HG03039 (cell line): ENCODE data around the gene PLOD1.
A peak's percentile ranks its signal among the peaks of the same experiment; 100 is the strongest.

ENCODE experiments used
- ATAC-seq: cut with Tn5 transposase; IDR thresholded peaks from one replicate; pipeline ENCODE4 v1.9.1; 2021; ENCODE audit warnings: mild to moderate bottlenecking, moderate library complexity; ENCODE audit not compliant: unreplicated experiment

PLOD1 gene

DNA sequence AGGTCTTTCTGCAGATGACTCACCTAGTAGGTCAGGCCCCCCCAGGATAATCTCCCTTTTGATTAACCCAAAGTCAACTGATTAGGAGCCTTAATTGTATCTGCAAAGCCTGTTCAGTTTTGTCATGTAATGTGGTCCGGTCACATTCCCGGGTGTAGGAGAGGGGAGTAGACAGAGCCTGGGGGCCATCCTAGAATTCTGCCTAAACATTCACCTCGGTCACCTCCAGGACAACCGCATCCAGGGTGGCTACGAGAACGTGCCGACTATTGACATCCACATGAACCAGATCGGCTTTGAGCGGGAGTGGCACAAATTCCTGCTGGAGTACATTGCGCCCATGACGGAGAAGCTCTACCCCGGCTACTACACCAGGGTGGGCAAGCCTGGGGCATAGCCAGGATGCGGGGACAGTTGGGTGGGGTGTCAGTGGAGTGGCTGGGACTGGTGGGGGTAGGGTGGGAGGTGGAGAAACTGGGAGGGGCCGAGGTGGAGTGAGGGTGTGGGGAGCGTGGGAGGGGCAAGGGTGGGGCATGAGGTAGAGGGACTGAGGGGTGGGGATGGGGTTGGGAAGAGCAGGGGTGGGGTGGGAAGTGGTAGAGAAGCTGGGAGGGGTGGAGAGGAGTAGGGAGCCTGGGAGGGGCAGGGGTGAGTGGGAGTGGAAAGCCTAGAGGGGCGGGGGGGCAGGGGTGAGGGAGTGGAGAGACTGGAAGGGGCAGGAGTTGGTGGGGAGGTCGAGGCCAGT is 36.1 kb downstream of the PLOD1 start:
- ATAC-seq = no peak

DNA sequence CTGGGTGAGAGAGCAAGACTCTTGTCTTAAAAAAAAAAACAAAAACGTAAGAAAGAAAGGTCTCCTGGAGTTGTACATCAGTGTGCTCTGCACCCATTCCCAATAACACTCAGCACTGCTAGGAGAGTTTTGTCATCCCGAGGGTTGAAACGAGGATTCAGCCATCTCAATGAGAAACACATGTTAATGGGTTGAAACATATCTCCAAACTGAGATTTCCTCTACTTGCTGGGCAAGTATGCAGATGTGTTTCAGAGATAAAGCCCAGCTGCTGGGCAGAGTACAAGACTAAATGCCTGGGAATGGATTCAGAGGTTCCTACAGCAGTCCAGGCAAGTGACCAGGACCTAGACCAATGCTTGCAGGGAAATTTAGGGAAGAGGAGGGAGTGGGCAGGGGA is 43.1 kb downstream of the PLOD1 start:
- ATAC-seq = no peak

DNA sequence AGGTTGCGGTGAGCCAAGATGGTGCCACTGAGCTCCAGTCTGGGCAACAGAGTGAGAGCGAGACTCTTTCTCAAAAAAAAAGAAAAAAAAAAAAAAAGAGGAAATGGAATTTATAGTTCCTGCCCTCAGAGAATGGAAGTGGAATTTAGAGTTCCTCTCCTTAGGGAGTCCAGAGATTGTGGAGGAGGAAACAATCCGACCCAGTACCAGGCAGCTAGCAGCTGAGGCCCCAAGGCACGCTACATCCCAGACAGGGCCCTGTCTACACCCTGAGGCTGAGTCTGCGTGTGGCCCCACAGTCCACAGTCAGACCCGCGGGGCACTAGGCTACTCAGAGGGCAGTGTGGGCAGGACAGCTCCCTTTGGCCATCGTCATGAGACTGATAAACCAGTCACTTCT is 43.8 kb downstream of the PLOD1 start:
- no peak for ATAC-seq

DNA sequence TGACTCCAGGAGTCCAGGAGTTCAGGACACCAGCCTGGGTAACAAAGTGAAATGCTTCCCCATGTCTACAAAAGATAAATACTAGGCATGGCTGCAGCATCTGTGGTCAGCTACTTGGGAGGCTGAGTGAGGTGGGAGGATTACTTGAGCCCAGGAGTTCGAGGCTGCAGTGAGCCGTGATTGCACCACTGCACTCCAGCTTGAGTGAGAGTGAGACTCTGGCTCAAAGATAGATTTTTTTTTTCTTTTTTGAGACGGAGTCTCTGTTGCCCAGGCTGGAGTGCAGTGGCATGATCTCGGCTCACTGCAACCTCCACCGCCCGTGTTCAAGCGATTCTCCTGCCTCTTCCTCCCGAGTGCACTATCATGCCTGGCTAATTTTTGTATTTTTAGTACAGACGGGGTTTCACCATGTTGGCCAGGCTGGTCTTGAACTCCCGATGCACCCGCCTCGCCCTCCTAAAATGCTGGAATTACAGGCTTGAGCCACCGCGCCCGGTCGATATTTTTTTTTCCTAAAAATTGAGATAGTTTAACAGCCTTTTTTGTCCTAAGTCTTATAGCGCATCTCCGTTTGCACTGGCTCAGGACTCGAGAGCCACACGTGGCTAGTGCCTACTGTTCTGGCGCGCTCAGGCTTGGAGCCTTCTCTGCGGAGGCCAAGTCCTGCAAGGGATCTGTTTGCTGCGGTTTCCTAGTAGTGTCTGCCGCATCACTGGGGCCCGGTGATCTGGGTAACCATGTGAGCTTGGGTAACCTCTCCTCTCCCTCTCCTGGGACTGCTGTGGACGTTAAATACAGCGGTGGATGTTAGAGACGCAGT is 44.7 kb downstream of the PLOD1 start:
- ATAC-seq = no peak

- peak; percentile 92 for ATAC-seq
Measured at GRCh38 chr1:11979851-11980675, 45.5 kb downstream of the PLOD1 start, which contains the start of gene MFN2. TSS of gene MFN2 (plus strand) at chr1:11980444. CDS start at chr1:11989169, 8,725 bp downstream.

DNA sequence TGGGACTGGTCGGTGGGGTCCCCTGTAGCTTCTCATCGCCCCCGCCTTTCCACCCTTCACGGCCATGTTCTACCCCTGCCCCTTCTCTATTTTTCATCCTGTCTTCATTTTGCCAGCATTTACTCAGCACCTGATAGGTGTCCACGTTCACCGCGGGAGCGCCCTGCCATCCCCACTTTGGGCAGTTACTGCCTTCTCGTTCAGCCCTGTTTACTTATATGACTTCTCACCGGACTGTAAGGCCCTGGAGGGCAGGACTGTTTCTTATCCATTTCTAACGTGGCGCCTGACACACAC is 46.1 kb downstream of the PLOD1 start:
- ATAC-seq = no peak

GRCh38 chr1:11981378-11982009 is 47.0 kb downstream of the PLOD1 start:
- no peak for ATAC-seq

GRCh38 chr1:11982010-11982392 is 47.5 kb downstream of the PLOD1 start:
- ATAC-seq = no peak

- no peak for ATAC-seq
Measured at GRCh38 chr1:11984121-11984520, 49.6 kb downstream of the PLOD1 start.

DNA sequence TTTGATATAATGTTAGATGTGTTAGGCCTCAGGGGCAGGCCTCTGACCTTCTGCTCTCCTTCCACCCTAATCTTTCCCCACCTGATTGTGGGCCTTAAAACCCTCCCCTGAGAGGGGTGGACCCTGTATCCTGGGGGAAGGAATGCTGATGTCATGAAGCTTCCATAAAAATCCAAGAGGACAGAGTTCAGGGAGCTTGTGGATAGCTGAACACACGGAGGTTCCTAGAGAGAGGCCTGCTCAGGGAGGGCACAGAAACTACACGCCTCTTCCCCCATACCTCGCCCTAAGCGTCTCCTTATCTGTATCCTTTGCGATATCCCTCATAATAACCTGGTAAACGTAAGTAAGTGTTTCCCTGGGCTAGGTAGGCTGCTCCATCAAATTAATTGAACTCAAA is 50.1 kb downstream of the PLOD1 start:
- no peak for ATAC-seq

- no peak for ATAC-seq
Measured at GRCh38 chr1:11985171-11985570, 50.7 kb downstream of the PLOD1 start.

GRCh38 chr1:11985851-11986250 is 51.3 kb downstream of the PLOD1 start:
- no peak for ATAC-seq

GRCh38 chr1:11989669-11990068 is 55.2 kb downstream of the PLOD1 start:
- no peak for ATAC-seq

GRCh38 chr1:11990303-11991032 is 56.0 kb downstream of the PLOD1 start:
- no peak for ATAC-seq

GRCh38 chr1:11991969-11992676 is 57.6 kb downstream of the PLOD1 start:
- ATAC-seq = no peak

GRCh38 chr1:11997081-11997850 is 62.7 kb downstream of the PLOD1 start:
- no peak for ATAC-seq

DNA sequence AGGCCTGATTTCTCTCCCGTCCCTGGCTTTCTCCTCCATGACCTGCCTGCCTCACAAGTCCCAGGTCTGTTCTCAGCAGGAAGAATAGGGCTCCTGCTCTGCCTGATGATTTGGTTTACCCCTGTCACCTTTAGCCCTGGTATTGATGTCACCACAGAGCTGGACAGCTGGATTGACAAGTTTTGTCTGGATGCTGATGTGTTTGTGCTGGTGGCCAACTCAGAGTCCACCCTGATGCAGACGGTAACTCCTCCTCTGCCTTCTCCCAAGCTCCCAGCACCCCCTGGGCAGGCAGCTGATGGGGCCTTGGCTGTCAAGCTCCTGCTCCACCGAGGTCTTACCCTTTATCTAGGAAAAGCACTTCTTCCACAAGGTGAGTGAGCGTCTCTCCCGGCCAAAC is 64.1 kb downstream of the PLOD1 start:
- no peak for ATAC-seq

GRCh38 chr1:11999236-11999635 is 64.7 kb downstream of the PLOD1 start:
- ATAC-seq = no peak
